Caco-2 (cell line): ENCODE data around the gene BGLAP. TPM values are rescaled to one million over a fixed set of nuclear protein-coding genes. Genes with fewer than 3 reads are reported as not detected.

Source experiments
- BruUV-seq: library from RNA; stranded (reverse); fragments of 400-500 nt; replicated peaks from 2 replicates; lab custom pipeline; 2021; lab: Mats Ljungman, UMichigan
- CTCF ChIA-PET: fragments of 300-600 bp; sonication (Branson Sonifier 250); formaldehyde crosslinking; loops from one replicate; lab custom pipeline; 2022; ENCODE audit warnings: antibody characterized with exemption; lab: Charles Lee
- POLR2A ChIA-PET: fragments of 300-600 bp; sonication (Branson Sonifier 250); formaldehyde crosslinking; loops from one replicate; lab custom pipeline; 2022; ENCODE audit warnings: antibody characterized with exemption; lab: Charles Lee
- DNase-seq, 2 experiments: peaks; one replicate each; pipeline versions ENCODE4 v3.0.0 to v3.0.0-alpha.2; 2020 to 2022
- H3K27me3 ChIP-seq: replicated peaks from 2 replicates; pipeline ENCODE4 v1.6.0; 2011; ENCODE audit warnings: low read length; ENCODE audit not compliant: control insufficient read depth, insufficient read depth
- H3K36me3 ChIP-seq: 2 replicates; pipeline ENCODE4 v1.5.1; 2011; ENCODE audit warnings: low read length; ENCODE audit not compliant: control insufficient read depth, insufficient read depth
- H3K4me1 ChIP-seq: fragments of 250-450 bp; sonication (Bioruptor Pico); 2 replicates; pipeline ENCODE4 v1.5.1; 2020; ENCODE audit warnings: mild to moderate bottlenecking
- H3K4me3 ChIP-seq: 2 replicates; pipeline ENCODE4 v1.5.1; 2011; ENCODE audit warnings: low read depth, mild to moderate bottlenecking, control low read depth, low read length
- H3K9me3 ChIP-seq: fragments of 250-450 bp; sonication (Bioruptor Pico); 2 replicates; pipeline ENCODE4 v1.5.1; 2020; ENCODE audit warnings: mild to moderate bottlenecking, moderate library complexity
- H3K27ac Mint-ChIP-seq: one replicate; pipeline ENCODE4 v1.8.0; 2022; ENCODE audit warnings: mixed read lengths; ENCODE audit not compliant: unreplicated experiment
- H3K27me3 Mint-ChIP-seq: one replicate; pipeline ENCODE4 v1.8.0; 2022; ENCODE audit warnings: mixed read lengths; ENCODE audit not compliant: insufficient read depth, unreplicated experiment
- H3K36me3 Mint-ChIP-seq: one replicate; pipeline ENCODE4 v1.8.0; 2022; ENCODE audit warnings: mild to moderate bottlenecking, mixed read lengths; ENCODE audit not compliant: insufficient read depth, unreplicated experiment
- H3K4me1 Mint-ChIP-seq: one replicate; pipeline ENCODE4 v1.8.0; 2022; ENCODE audit warnings: low read depth, mixed read lengths; ENCODE audit not compliant: unreplicated experiment
- H3K4me3 Mint-ChIP-seq: one replicate; pipeline ENCODE4 v1.8.0; 2022; ENCODE audit warnings: mild to moderate bottlenecking, moderate library complexity, mixed read lengths; ENCODE audit not compliant: unreplicated experiment
- H3K9me3 Mint-ChIP-seq: one replicate; pipeline ENCODE4 v1.8.0; 2022; ENCODE audit warnings: mixed read lengths; ENCODE audit not compliant: unreplicated experiment
- CTCF ChIP-seq, 2 experiments: fragments of 200-600 bp in 1 of 2; IDR thresholded peaks; 1 replicate in 1 of 2; 2 replicates in 1 of 2; pipeline versions ENCODE4 v1.5.1 to v1.8.0; 2011 to 2022; ENCODE audit warnings: antibody characterized with exemption in 1 of 2, control low read depth in 1 of 2, inconsistent platforms in 1 of 2, low read depth in 1 of 2, low read length in 1 of 2, mild to moderate bottlenecking in 1 of 2, moderate library complexity in 1 of 2; ENCODE audit not compliant: insufficient read depth in 1 of 2, severe bottlenecking in 1 of 2, unreplicated experiment in 1 of 2
- intact Hi-C: fragments of 100-400 bp; cut with micrococcal nuclease; formaldehyde crosslinking; loops from one replicate; pipeline ENCODE4 v1.10.0; 2022; ENCODE audit not compliant: unreplicated experiment
- total RNA-seq: library from RNA; stranded (reverse); gene quantifications from 2 replicates; pipeline ENCODE4 v1.2.3, GENCODE V29; 2022

The BGLAP gene
- total RNA-seq, 1 experiment from 2014 or later, result 2.0 TPM

DNA sequence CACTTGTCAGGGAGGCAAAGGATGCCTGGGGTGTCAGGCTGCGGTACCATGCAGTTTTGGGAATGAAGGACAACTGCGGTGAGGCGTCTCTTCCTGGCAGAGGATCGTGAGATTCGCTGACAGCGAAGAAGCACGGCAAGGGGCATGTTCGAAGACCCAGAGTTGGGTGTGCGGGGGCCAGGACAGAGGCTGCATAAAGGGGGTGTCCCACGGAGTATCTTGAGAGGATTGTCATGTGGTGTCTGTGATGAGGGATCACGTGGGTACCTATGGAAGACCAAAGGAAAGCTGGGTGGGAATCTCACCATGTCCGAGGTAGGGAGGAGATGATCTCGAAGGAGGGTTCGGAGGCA is 47.7 kb upstream of the BGLAP start:
- Histone ChIP-seq H3K4me1 (peaks cover 14% of the 10 kb centered on the region; the same call in 1 of the 2 replicates), H3K27me3 (no peaks in the 10 kb centered on the region), H3K9me3 (peaks cover under 1% of the 10 kb centered on the region; the same call in 1 of the 2 replicates), H3K4me3 (peak overlapping the region; percentile 85), H3K36me3 (no peaks in the 10 kb centered on the region; the same call in 1 of the 2 replicates)
- Mint-ChIP-seq H3K4me1 (peaks cover 18% of the 10 kb centered on the region), H3K27me3 (no peaks in the 10 kb centered on the region), H3K36me3 (peaks cover 53% of the 10 kb centered on the region), H3K27ac (peak overlapping the region; percentile 82), H3K9me3 (peaks cover 20% of the 10 kb centered on the region), H3K4me3 (peak overlapping the region; percentile 92)
- intact Hi-C loops, result no loop called here
- ChIA-PET CTCF (interaction anchor here (0.8 to 1.8 kb wide), 5 partner anchors 21 to 88 kb away, joined by 3 to 15 read pairs (median 4); partner anchors contain the start of gene SMG5), POLR2A (interaction anchor here (1.0 to 2.4 kb wide), 4 partner anchors 10 to 21 kb away, joined by 3 to 26 read pairs (median 4); partner anchors contain the start of gene PMF1)
- no peak for DNase-seq
- TF ChIP-seq CTCF (IDR thresholded peaks at IDR 0.05; ENCODE audit: insufficient read depth in 1 of 2, low read depth in 1 of 2, low read length in 1 of 2, severe bottlenecking in 1 of 2, unreplicated experiment in 1 of 2), result no peak
- BruUV-seq, result TSS peak; percentile 65

- Mint-ChIP-seq H3K4me3 (peak overlapping the region; percentile 17), H3K27me3 (no peaks in the 10 kb centered on the region), H3K36me3 (peaks cover 52% of the 10 kb centered on the region), H3K27ac (no peak overlapping the region), H3K9me3 (peaks cover 18% of the 10 kb centered on the region), H3K4me1 (peaks cover 22% of the 10 kb centered on the region)
- H3K4me3 ChIP-seq, result no peak overlapping the region
- H3K9me3 ChIP-seq, result no peaks in the 10 kb centered on the region
- ChIA-PET CTCF (no interaction called here), POLR2A (no interaction called here)
- H3K27me3 ChIP-seq, result no peaks in the 10 kb centered on the region
- intact Hi-C loops, result no loop called here
- H3K4me1 ChIP-seq, result peaks cover 14% of the 10 kb centered on the region; the same call in 1 of the 2 replicates
- no TSS peak for BruUV-seq
- peaks cover 2% of the 10 kb centered on the region; the same call in 1 of the 2 replicates for H3K36me3 ChIP-seq
- no peak for TF ChIP-seq CTCF (IDR thresholded peaks at IDR 0.05; ENCODE audit: insufficient read depth in 1 of 2, low read depth in 1 of 2, low read length in 1 of 2, severe bottlenecking in 1 of 2, unreplicated experiment in 1 of 2)
- no peak for DNase-seq
These were observed 46.1 kb upstream of the BGLAP start for GRCh38 chr1:156195853-156196252.

GRCh38 chr1:156196445-156196844 is 45.5 kb upstream of the BGLAP start:
- no peaks in the 10 kb centered on the region for H3K9me3 ChIP-seq
- ChIA-PET POLR2A (no interaction called here), CTCF (interaction anchor here (0.8 kb wide), 1 partner anchor 29 kb away, joined by 3 read pairs; no protein-coding TSS in a partner anchor)
- H3K27me3 Mint-ChIP-seq, result no peaks in the 10 kb centered on the region
- H3K4me3 ChIP-seq, result no peak overlapping the region
- intact Hi-C loops, result no loop called here
- no peak overlapping the region for H3K27ac Mint-ChIP-seq
- no peak overlapping the region for H3K4me3 Mint-ChIP-seq
- TF ChIP-seq CTCF (IDR thresholded peaks at IDR 0.05; ENCODE audit: insufficient read depth in 1 of 2, low read depth in 1 of 2, low read length in 1 of 2, severe bottlenecking in 1 of 2, unreplicated experiment in 1 of 2), result no peak
- peaks cover 16% of the 10 kb centered on the region for H3K4me1 Mint-ChIP-seq
- H3K36me3 ChIP-seq, result peaks cover 2% of the 10 kb centered on the region; the same call in 1 of the 2 replicates
- BruUV-seq, result no TSS peak
- no peaks in the 10 kb centered on the region for H3K27me3 ChIP-seq
- H3K9me3 Mint-ChIP-seq, result peaks cover 12% of the 10 kb centered on the region
- DNase-seq, result no peak
- peaks cover 14% of the 10 kb centered on the region; the same call in 1 of the 2 replicates for H3K4me1 ChIP-seq
- peaks cover 46% of the 10 kb centered on the region for H3K36me3 Mint-ChIP-seq
